Endothelial cell of umbilical vein (primary cell): Measurements from ENCODE around the gene PPIL6. TPM values are rescaled to one million over a fixed set of nuclear protein-coding genes. Genes with fewer than 3 reads are reported as not detected.

Source experiments
- BruUV-seq: library from RNA; stranded (reverse); fragments of 400-500 nt; replicated peaks from 2 replicates; lab custom pipeline; 2021; lab: Mats Ljungman, UMichigan
- CTCF ChIA-PET: fragments of 300-600, 350-600 bp; sonication (Branson Sonifier 250); formaldehyde crosslinking; loops from one replicate; lab custom pipeline; 2021; ENCODE audit warnings: antibody characterized with exemption, inconsistent platforms; lab: Charles Lee
- POLR2A ChIA-PET: fragments of 300-600, 350-600 bp; sonication (Branson Sonifier 250); formaldehyde crosslinking; loops from one replicate; lab custom pipeline; 2021; ENCODE audit warnings: antibody characterized with exemption, inconsistent platforms; lab: Charles Lee
- DNase-seq: peaks from one replicate; pipeline ENCODE4 v3.0.0-alpha.2; 2011; ENCODE audit warnings: low read depth, low spot score
- FAIRE-seq: peaks from 2 replicates; lab custom pipeline; 2011; peaks lifted over from hg19 to GRCh38; lab: Jason Lieb, UNC
- H2AFZ ChIP-seq: 2 replicates; pipeline ENCODE4 v1.6.0; 2012; ENCODE audit warnings: low read depth, low read length, control low read depth, inconsistent platforms
- H3K27ac ChIP-seq: 2 replicates; pipeline ENCODE4 v1.5.1; 2011; ENCODE audit warnings: low read depth, mild to moderate bottlenecking, control low read depth, low read length, moderate library complexity; ENCODE audit not compliant: insufficient read depth
- H3K27me3 ChIP-seq, 2 experiments: 2 replicates each; pipeline versions ENCODE4 v1.6.0 to v1.6.1; 2011; ENCODE audit warnings: low read length in 2 of 2, mixed read lengths in 1 of 2; ENCODE audit not compliant: control insufficient read depth in 2 of 2, insufficient read depth in 2 of 2
- H3K36me3 ChIP-seq, 2 experiments: 2 replicates in 1 of 2; 3 replicates in 1 of 2; pipeline ENCODE4 v1.5.1; 2011; ENCODE audit warnings: low read length in 2 of 2, mild to moderate bottlenecking in 1 of 2, moderate library complexity in 1 of 2; ENCODE audit not compliant: control insufficient read depth in 2 of 2, insufficient read depth in 2 of 2; ENCODE audit errors: extremely low read depth in 1 of 2
- H3K4me1 ChIP-seq: 3 replicates; pipeline ENCODE4 v1.5.1; 2011; ENCODE audit warnings: mild to moderate bottlenecking, low read length; ENCODE audit not compliant: control insufficient read depth, insufficient read depth; ENCODE audit errors: extremely low read depth
- H3K4me2 ChIP-seq: 2 replicates; pipeline ENCODE4 v1.6.1; 2011; ENCODE audit warnings: low read length, control low read depth, mixed read lengths; ENCODE audit not compliant: insufficient read depth
- H3K4me3 ChIP-seq, 3 experiments: fragments of 200-600 bp in 1 of 3; sonication (generic), shearing (Covaris generic) in 1 of 3; replicated peaks in 1 of 3; 2 replicates each; pipeline ENCODE4 v1.5.1; 2011 to 2016; ENCODE audit warnings: control low read depth in 3 of 3, low read length in 3 of 3, mild to moderate bottlenecking in 2 of 3, inconsistent platforms in 1 of 3, low read depth in 1 of 3, moderate library complexity in 1 of 3; ENCODE audit not compliant: insufficient read depth in 1 of 3
- H3K79me2 ChIP-seq: 2 replicates; pipeline ENCODE4 v1.6.0; 2012; ENCODE audit warnings: low read length, inconsistent platforms; ENCODE audit not compliant: control insufficient read depth, insufficient read depth
- H3K9ac ChIP-seq: replicated peaks from 2 replicates; pipeline ENCODE3; 2011; ENCODE audit warnings: low read length, control low read depth; ENCODE audit not compliant: insufficient read depth; ENCODE audit errors: extremely low read depth
- H3K9me1 ChIP-seq: replicated peaks from 3 replicates; pipeline ENCODE4 v1.6.0; 2011; ENCODE audit warnings: mild to moderate bottlenecking, low read length; ENCODE audit not compliant: control insufficient read depth, insufficient read depth; ENCODE audit errors: extremely low read depth
- H3K9me3 ChIP-seq: replicated peaks from 2 replicates; pipeline ENCODE4 v1.5.1; 2012; ENCODE audit warnings: low read length, inconsistent platforms; ENCODE audit not compliant: control insufficient read depth, insufficient read depth
- H4K20me1 ChIP-seq: replicated peaks from 2 replicates; pipeline ENCODE3; 2011; ENCODE audit warnings: mild to moderate bottlenecking, low read length; ENCODE audit not compliant: control insufficient read depth, insufficient read depth; ENCODE audit errors: extremely low read depth
- EZH2 ChIP-seq: IDR thresholded peaks from 2 replicates; pipeline ENCODE4 v1.6.1; 2012; ENCODE audit warnings: borderline replicate concordance, low read depth, mild to moderate bottlenecking, moderate library complexity, low read length, inconsistent platforms; ENCODE audit not compliant: severe bottlenecking
- FOS ChIP-seq: IDR thresholded peaks from 2 replicates; pipeline ENCODE4 v1.6.1; 2011; ENCODE audit warnings: mild to moderate bottlenecking, low read length, moderate library complexity, borderline replicate concordance; ENCODE audit not compliant: insufficient read depth
- GATA2 ChIP-seq: IDR thresholded peaks from 2 replicates; pipeline ENCODE4 v1.7.0; 2011; ENCODE audit warnings: low read depth, mild to moderate bottlenecking, moderate library complexity, mixed read lengths, low read length; ENCODE audit not compliant: insufficient read length, insufficient read depth
- JUN ChIP-seq: IDR thresholded peaks from 2 replicates; pipeline ENCODE4 v1.6.1; 2011; ENCODE audit warnings: borderline replicate concordance, low read depth; ENCODE audit not compliant: insufficient read length, insufficient read depth
- MYC ChIP-seq: IDR thresholded peaks from one replicate; pipeline ENCODE4 v1.6.1; 2011; ENCODE audit warnings: mild to moderate bottlenecking, low read depth, low read length
- POLR2A ChIP-seq: IDR thresholded peaks from 2 replicates; pipeline ENCODE4 v1.6.1; 2012; ENCODE audit warnings: low read depth, mild to moderate bottlenecking, control low read depth, low read length
- POLR2AphosphoS5 ChIP-seq: IDR thresholded peaks from 2 replicates; pipeline ENCODE4 v1.6.1; 2012; ENCODE audit warnings: low read depth, mild to moderate bottlenecking, control low read depth, low read length, moderate library complexity; ENCODE audit not compliant: insufficient read depth
- dilution Hi-C: fragments of 300-500 bp; cut with MboI; formaldehyde crosslinking; loops from one replicate; pipeline ENCODE4 v1.15.0; 2019; ENCODE audit warnings: low sequenced_read_pairs; ENCODE audit not compliant: extremely low pct_ligation_motif_present
- intact Hi-C: fragments of 100-400 bp; cut with micrococcal nuclease; formaldehyde crosslinking; loops from one replicate; pipeline ENCODE4 v1.10.0; 2022
- polyA plus RNA-seq, 4 experiments: library from polyadenylated mRNA; depleted of rRNA in 3 of 4; stranded (reverse) in 3 of 4; unstranded in 1 of 4; fragments of >200 nt; gene quantifications; 2 replicates each; pipeline versions ENCODE4 v1.2.1 to v1.2.3, GENCODE V29; 2011 to 2012; ENCODE audit warnings: missing spikeins in 1 of 4
- total RNA-seq: library from RNA; stranded (reverse); gene quantifications from 2 replicates; pipeline ENCODE4 v1.2.3, GENCODE V29; 2021
- TF ChIP-seq, protein P1 (sequence below), 2 donors: IDR thresholded peaks; 1 replicate in 1 of 2; 2 replicates in 1 of 2; pipeline ENCODE4 v1.5.1; 2011; ENCODE audit warnings: low read length in 2 of 2, mild to moderate bottlenecking in 2 of 2, moderate library complexity in 2 of 2, control low read depth in 1 of 2, inconsistent platforms in 1 of 2, low read depth in 1 of 2; ENCODE audit not compliant: insufficient read depth in 1 of 2; ENCODE audit errors: extremely low read depth in 1 of 2
- TF ChIP-seq, protein P2 (sequence below): IDR thresholded peaks from 2 replicates; pipeline ENCODE4 v1.6.1; 2011; ENCODE audit not compliant: insufficient read depth, insufficient read length

The PPIL6 gene
- total and polyA plus RNA-seq, 2 donors (not counting 3 experiments of a cell fraction or from before 2014, with no cell fraction given) = 0.11 to 0.33 TPM

DNA sequence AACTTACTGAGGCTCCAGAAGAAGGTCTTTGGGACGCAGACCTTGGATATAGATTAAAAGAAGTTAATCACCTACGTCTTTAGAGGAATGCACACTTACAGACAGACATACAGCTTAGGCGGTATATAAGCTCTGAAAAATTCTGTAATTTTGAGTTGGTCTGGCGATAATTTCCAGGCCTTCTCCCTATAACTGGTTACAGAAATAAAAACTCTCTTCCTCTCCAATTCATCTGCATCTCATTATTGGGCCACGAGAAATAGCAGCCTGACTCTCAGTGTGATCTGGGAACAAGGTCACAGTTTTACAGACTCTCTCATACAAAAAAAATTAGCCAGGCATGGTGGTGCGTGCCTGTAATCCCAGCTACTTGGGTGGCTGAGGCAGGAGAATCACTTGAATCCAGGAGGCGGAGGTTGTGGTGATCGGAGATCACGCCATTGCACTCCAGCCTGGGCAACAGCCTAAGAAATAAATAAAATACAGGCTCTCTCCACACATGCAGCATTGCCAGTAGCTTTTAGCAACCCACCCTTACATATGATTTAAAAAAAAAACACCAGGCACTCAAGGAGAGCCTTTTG, 37.9 kb upstream of the PPIL6 start:
- DNase-seq (no peak), FAIRE-seq (no peak)
- no TSS peak for BruUV-seq
- Histone ChIP-seq H3K79me2 (peaks cover 53% of the 10 kb centered on the region), H4K20me1 (no peaks in the 10 kb centered on the region), H2AFZ (no peak overlapping the region), H3K27me3 (no peaks in the 10 kb centered on the region), H3K4me3 (no peak overlapping the region), H3K9ac (no peak overlapping the region), H3K9me3 (no peaks in the 10 kb centered on the region), H3K4me1 (peaks cover 24% of the 10 kb centered on the region), H3K27ac (no peak overlapping the region), H3K4me2 (peak overlapping the region; percentile 62), H3K9me1 (no peaks in the 10 kb centered on the region), H3K36me3 (peaks cover 2 to 12% of the 10 kb centered on the region in 2 experiments)
- ChIA-PET CTCF (interaction anchor here (1.5 kb wide), 1 partner anchor 14 kb away, joined by 3 read pairs; no protein-coding TSS in a partner anchor), POLR2A (no interaction called here)
- intact Hi-C loops = no loop called here
- no peak for TF ChIP-seq MYC
- TF ChIP-seq POLR2AphosphoS5 = no peak
- no peak for TF ChIP-seq POLR2A
- TF ChIP-seq, protein P1, sequence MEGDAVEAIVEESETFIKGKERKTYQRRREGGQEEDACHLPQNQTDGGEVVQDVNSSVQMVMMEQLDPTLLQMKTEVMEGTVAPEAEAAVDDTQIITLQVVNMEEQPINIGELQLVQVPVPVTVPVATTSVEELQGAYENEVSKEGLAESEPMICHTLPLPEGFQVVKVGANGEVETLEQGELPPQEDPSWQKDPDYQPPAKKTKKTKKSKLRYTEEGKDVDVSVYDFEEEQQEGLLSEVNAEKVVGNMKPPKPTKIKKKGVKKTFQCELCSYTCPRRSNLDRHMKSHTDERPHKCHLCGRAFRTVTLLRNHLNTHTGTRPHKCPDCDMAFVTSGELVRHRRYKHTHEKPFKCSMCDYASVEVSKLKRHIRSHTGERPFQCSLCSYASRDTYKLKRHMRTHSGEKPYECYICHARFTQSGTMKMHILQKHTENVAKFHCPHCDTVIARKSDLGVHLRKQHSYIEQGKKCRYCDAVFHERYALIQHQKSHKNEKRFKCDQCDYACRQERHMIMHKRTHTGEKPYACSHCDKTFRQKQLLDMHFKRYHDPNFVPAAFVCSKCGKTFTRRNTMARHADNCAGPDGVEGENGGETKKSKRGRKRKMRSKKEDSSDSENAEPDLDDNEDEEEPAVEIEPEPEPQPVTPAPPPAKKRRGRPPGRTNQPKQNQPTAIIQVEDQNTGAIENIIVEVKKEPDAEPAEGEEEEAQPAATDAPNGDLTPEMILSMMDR (IDR thresholded peaks at IDR 0.05; ENCODE audit: extremely low read depth in 1 of 2, insufficient read depth in 1 of 2, low read depth in 1 of 2, low read length in 2 of 2) = no peak
- TF ChIP-seq, protein P2, sequence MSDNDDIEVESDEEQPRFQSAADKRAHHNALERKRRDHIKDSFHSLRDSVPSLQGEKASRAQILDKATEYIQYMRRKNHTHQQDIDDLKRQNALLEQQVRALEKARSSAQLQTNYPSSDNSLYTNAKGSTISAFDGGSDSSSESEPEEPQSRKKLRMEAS = no peak
- no peak for TF ChIP-seq JUN
- TF ChIP-seq EZH2 = no peak
- TF ChIP-seq FOS = no peak
- no peak for TF ChIP-seq GATA2
- dilution Hi-C loops = no loop called here
